HG02852 (cell line): ENCODE data around the gene PISD.

ENCODE experiments used
- ATAC-seq: cut with Tn5 transposase; IDR thresholded peaks from one replicate; pipeline ENCODE4 v1.9.1; 2021; ENCODE audit warnings: mild to moderate bottlenecking, moderate library complexity; ENCODE audit not compliant: unreplicated experiment

The PISD gene

GRCh38 chr22:31578171-31578570 is 83.8 kb downstream of the PISD start:
- ATAC-seq = no peak

DNA sequence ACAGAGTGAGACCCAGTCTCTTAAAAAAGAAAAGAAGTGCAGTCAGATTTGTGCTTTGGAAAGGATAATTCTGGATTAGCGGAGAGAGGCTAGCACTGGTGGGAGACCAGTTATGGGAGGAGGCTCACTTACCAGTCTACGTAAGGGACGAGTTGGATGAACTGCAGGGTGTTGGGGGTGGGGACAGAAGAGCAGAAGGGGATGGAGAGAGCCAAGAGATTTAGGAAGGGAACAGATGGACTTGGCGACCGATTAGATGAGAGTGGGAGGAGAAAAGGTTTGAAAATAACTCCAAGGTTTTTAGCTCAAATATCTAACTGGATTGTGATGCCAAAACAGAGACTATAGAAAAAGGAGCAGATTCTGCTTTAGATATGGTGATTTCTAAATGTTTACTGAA is 84.3 kb downstream of the PISD start:
- ATAC-seq = no peak

DNA sequence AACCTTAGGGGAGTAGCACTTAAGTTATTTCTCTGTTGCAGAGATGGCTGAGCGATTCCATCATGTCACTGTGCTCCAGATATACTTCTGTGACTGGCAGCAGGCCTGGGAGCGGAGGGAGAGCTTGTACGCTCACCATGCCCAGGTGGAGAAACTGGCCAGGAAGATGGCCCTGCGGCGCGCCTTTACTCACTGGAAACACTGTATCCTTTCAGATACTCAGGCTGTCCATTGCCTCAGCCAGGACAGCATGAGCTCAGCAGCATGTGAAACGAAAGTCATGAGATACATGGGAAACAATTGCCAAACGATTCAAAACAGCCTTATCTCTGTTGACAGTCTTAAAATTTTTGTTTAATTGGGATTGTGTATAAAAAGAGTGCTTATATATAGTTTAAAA is 86.8 kb downstream of the PISD start:
- ATAC-seq = no peak

- ATAC-seq = no peak
Measured at GRCh38 chr22:31574055-31574670, 87.9 kb downstream of the PISD start.

DNA sequence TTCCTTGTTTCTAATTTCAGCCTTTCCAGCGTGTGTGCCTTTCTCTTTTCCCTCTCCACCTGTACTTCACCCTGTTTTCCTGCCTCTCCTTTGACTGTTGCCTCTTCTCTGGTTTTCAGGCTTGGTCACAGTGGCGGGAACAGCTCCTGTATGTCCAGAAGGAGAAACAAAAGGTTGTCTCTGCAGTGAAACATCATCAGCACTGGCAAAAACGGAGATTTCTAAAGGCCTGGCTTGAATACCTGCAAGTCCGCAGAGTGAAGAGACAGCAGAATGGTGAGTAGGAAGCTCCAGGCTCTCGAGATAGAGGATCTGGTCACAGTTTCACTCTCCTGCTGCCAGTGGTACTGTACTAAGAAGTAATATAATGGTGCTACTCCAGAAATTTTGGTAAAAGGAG is 89.1 kb downstream of the PISD start:
- no peak for ATAC-seq

- no peak for ATAC-seq
Measured at GRCh38 chr22:31569126-31569525, 92.9 kb downstream of the PISD start.
